GM12878 (cell line): ENCODE data around the gene ACTN3. TPM values are rescaled to one million over a fixed set of nuclear protein-coding genes. Genes with fewer than 3 reads are reported as not detected.

Experiments used
- BCL3 ChIP-seq: IDR thresholded peaks from 2 replicates; pipeline ENCODE4 v1.6.1; 2011; ENCODE audit warnings: borderline replicate concordance, low read depth, mild to moderate bottlenecking, moderate library complexity, low read length; ENCODE audit not compliant: insufficient read depth, poor library complexity, severe bottlenecking
- CREB1 ChIP-seq: IDR thresholded peaks from 2 replicates; pipeline ENCODE4 v1.6.1; 2012; ENCODE audit warnings: low read depth, mild to moderate bottlenecking, inconsistent platforms
- EP300 ChIP-seq, 2 experiments: fragments of 150-350 bp in 1 of 2; IDR thresholded peaks; 2 replicates each; pipeline ENCODE4 v1.6.1; 2011 to 2012; ENCODE audit warnings: low read depth in 2 of 2, low read length in 2 of 2, borderline replicate concordance in 1 of 2, improper control_type of control experiment in 1 of 2, inconsistent platforms in 1 of 2; ENCODE audit not compliant: control insufficient read depth in 1 of 2
- HCFC1 ChIP-seq: fragments of 150-350 bp; IDR thresholded peaks from 2 replicates; pipeline ENCODE4 v1.6.1; 2014; ENCODE audit warnings: low read length
- MAX ChIP-seq: IDR thresholded peaks from 2 replicates; pipeline ENCODE4 v1.6.1; 2012; ENCODE audit warnings: low read depth, low read length, improper control_type of control experiment
- MYB ChIP-seq: fragments of 150-350 bp; IDR thresholded peaks from 2 replicates; pipeline ENCODE4 v1.6.1; 2014; ENCODE audit warnings: mild to moderate bottlenecking, low read depth, low read length, borderline replicate concordance
- NBN ChIP-seq: fragments of 450-650 bp; IDR thresholded peaks from 2 replicates; pipeline ENCODE4 v1.6.1; 2016
- NR2C1 ChIP-seq: fragments of 450-650 bp; IDR thresholded peaks from 2 replicates; pipeline ENCODE4 v1.6.1; 2017; ENCODE audit warnings: antibody characterized with exemption, mild to moderate bottlenecking, moderate library complexity
- RUNX3 ChIP-seq: IDR thresholded peaks from 2 replicates; pipeline ENCODE4 v1.6.1; 2012; ENCODE audit warnings: low read length, inconsistent platforms
- SKIL ChIP-seq: fragments of 450-650 bp; IDR thresholded peaks from 2 replicates; pipeline ENCODE4 v1.6.1; 2017; ENCODE audit warnings: mild to moderate bottlenecking, low read depth, inconsistent platforms; ENCODE audit not compliant: poor library complexity, severe bottlenecking
- SMAD1 ChIP-seq: fragments of 450-650 bp; IDR thresholded peaks from 2 replicates; pipeline ENCODE4 v1.6.1; 2018; ENCODE audit warnings: mild to moderate bottlenecking, low read depth; ENCODE audit not compliant: partially characterized antibody
- SRF ChIP-seq, 2 experiments: IDR thresholded peaks; 2 replicates each; pipeline ENCODE4 v1.6.1; 2011; ENCODE audit warnings: low read depth in 2 of 2, low read length in 2 of 2, mild to moderate bottlenecking in 1 of 2, moderate library complexity in 1 of 2
- SUPT20H ChIP-seq: IDR thresholded peaks from 2 replicates; pipeline ENCODE4 v1.6.1; 2011; ENCODE audit warnings: low read depth, mild to moderate bottlenecking, low read length, moderate library complexity, borderline replicate concordance; ENCODE audit not compliant: control insufficient read depth
- USF2 ChIP-seq: IDR thresholded peaks from 2 replicates; pipeline ENCODE4 v1.6.1; 2011; ENCODE audit warnings: low read depth, low read length, improper control_type of control experiment, borderline replicate concordance
- ZNF592 ChIP-seq: fragments of 450-650 bp; IDR thresholded peaks from 2 replicates; pipeline ENCODE4 v1.6.1; 2017; ENCODE audit warnings: mild to moderate bottlenecking, moderate library complexity
- polyA plus RNA-seq, 11 experiments: library from polyadenylated mRNA; depleted of rRNA in 4 of 11; unstranded in 6 of 11; stranded (reverse) in 5 of 11; fragments of >200 nt; fragmentation: Nextera tagmentation in 4 of 11; fragmentation: Illumina TruSeq in 1 of 11; extraction: Ambion mirVana in 4 of 11; extraction: Trizol in 1 of 11; gene quantifications; 1 replicate in 1 of 11; 2 replicates in 10 of 11; pipeline versions ENCODE4 v1.2.1 to v1.2.3, GENCODE V29; 2011 to 2016; ENCODE audit warnings: inconsistent platforms in 2 of 11, missing spikeins in 2 of 11, low read depth in 1 of 11
- total RNA-seq, 4 experiments: library from RNA; depleted of rRNA in 3 of 4; stranded (reverse); fragments of >200 nt in 3 of 4; fragmentation: Illumina TruSeq in 1 of 4; extraction: Trizol in 1 of 4; gene quantifications; 2 replicates each; pipeline versions ENCODE4 v1.2.1 to v1.2.3, GENCODE V29; 2013 to 2021

ACTN3 gene
- total and polyA plus RNA-seq, 10 of the 15 experiments (the other 5 are each of a cell fraction or from before 2014, with no cell fraction given) = 0.06 to 0.67 (median 0.17) TPM; not detected in 3

GRCh38 chr11:66592457-66593302 lies 46.0 kb downstream of the ACTN3 start, which contains the start of the genes CCDC87 and CCS (continued):
- peak; percentile 75 for TF ChIP-seq NBN
- no peak for TF ChIP-seq SUPT20H
- no peak; the same call in 1 of the 2 replicates for TF ChIP-seq MAX
- TF ChIP-seq NR2C1 = no peak
- TF ChIP-seq SKIL = no peak
- TF ChIP-seq MYB = no peak
- no peak for TF ChIP-seq SMAD1
- no peak for TF ChIP-seq EP300 (IDR thresholded peaks at IDR 0.05; ENCODE audit: borderline replicate concordance in 1 of 2, control insufficient read depth in 1 of 2, low read depth in 2 of 2, low read length in 2 of 2)
- no peak for TF ChIP-seq BCL3
- TF ChIP-seq SRF (IDR thresholded peaks at IDR 0.05; ENCODE audit: low read depth in 2 of 2, low read length in 2 of 2) = 0 out of 4 replicates have a peak, but pooled peaks of 1 of the 2 experiments have one; percentile 9
- TF ChIP-seq RUNX3 = no peak
- TF ChIP-seq CREB1 = peak; percentile 64; the same call in 1 of the 2 replicates
- no peak; the same call in 1 of the 2 replicates for TF ChIP-seq HCFC1
- TF ChIP-seq ZNF592 = no peak
- no peak for TF ChIP-seq USF2
